Activated naive CD8-positive, alpha-beta T cell treated with anti-CD3 and anti-CD28 coated beads, Interleukin-2, amount 50 U/mL, for 24 hours (primary cell): ENCODE results near the gene PRDM15.

Experiments used
- ATAC-seq: fragments of 150-1000 bp; cut with Tn5 transposase; one replicate; pipeline ENCODE4 v1.10.0; 2021
- DNase-seq: peaks from one replicate; pipeline ENCODE4 v3.0.0; 2021
- H3K27ac Mint-ChIP-seq: one replicate; pipeline ENCODE4 v1.8.0; 2021; ENCODE audit warnings: mild to moderate bottlenecking, mixed read lengths
- H3K27me3 Mint-ChIP-seq: one replicate; pipeline ENCODE4 v1.8.0; 2021; ENCODE audit warnings: mixed read lengths
- H3K36me3 Mint-ChIP-seq: one replicate; pipeline ENCODE4 v1.8.0; 2021; ENCODE audit warnings: low read depth, mixed read lengths
- H3K4me1 Mint-ChIP-seq: one replicate; pipeline ENCODE4 v1.8.0; 2021; ENCODE audit warnings: mixed read lengths
- H3K4me3 Mint-ChIP-seq: one replicate; pipeline ENCODE4 v1.8.0; 2021; ENCODE audit warnings: mild to moderate bottlenecking, moderate library complexity, mixed read lengths
- H3K9me3 Mint-ChIP-seq: one replicate; pipeline ENCODE4 v1.8.0; 2021; ENCODE audit warnings: mixed read lengths

The PRDM15 gene

GRCh38 chr21:41836166-41837015, 42.8 kb downstream of the PRDM15 start:
- H3K4me1 Mint-ChIP-seq: no peaks in the 10 kb centered on the region
- ATAC-seq (no peak), DNase-seq (no peak)
- H3K27ac Mint-ChIP-seq: no peak overlapping the region
- H3K36me3 Mint-ChIP-seq: peaks cover 36% of the 10 kb centered on the region
- H3K4me3 Mint-ChIP-seq: no peak overlapping the region
- H3K9me3 Mint-ChIP-seq: peaks cover 4% of the 10 kb centered on the region
- H3K27me3 Mint-ChIP-seq: no peaks in the 10 kb centered on the region

- H3K4me1 Mint-ChIP-seq: no peaks in the 10 kb centered on the region
- H3K27me3 Mint-ChIP-seq: no peaks in the 10 kb centered on the region
- H3K9me3 Mint-ChIP-seq: no peaks in the 10 kb centered on the region
- H3K4me3 Mint-ChIP-seq: no peak overlapping the region
- H3K36me3 Mint-ChIP-seq: peaks cover 30% of the 10 kb centered on the region
- ATAC-seq (no peak), DNase-seq (no peak)
- no peak overlapping the region for H3K27ac Mint-ChIP-seq
Observed at GRCh38 chr21:41835711-41836154, 43.4 kb downstream of the PRDM15 start.

- Mint-ChIP-seq H3K4me3 (no peak overlapping the region), H3K4me1 (no peaks in the 10 kb centered on the region), H3K9me3 (no peaks in the 10 kb centered on the region), H3K27ac (no peak overlapping the region), H3K36me3 (peaks cover 26% of the 10 kb centered on the region), H3K27me3 (no peaks in the 10 kb centered on the region)
- no peak for ATAC-seq
- no peak for DNase-seq
Observed at GRCh38 chr21:41834926-41835663, 44.0 kb downstream of the PRDM15 start.

GRCh38 chr21:41834252-41834925, 44.8 kb downstream of the PRDM15 start:
- H3K27me3 Mint-ChIP-seq: no peaks in the 10 kb centered on the region
- no peak for DNase-seq
- peaks cover 26% of the 10 kb centered on the region for H3K36me3 Mint-ChIP-seq
- no peaks in the 10 kb centered on the region for H3K9me3 Mint-ChIP-seq
- no peak overlapping the region for H3K4me3 Mint-ChIP-seq
- no peak for ATAC-seq
- H3K27ac Mint-ChIP-seq: no peak overlapping the region
- H3K4me1 Mint-ChIP-seq: no peaks in the 10 kb centered on the region

GRCh38 chr21:41833497-41834115, 45.5 kb downstream of the PRDM15 start:
- no peak overlapping the region for H3K4me3 Mint-ChIP-seq
- H3K27ac Mint-ChIP-seq: no peak overlapping the region
- no peak for ATAC-seq
- H3K9me3 Mint-ChIP-seq: no peaks in the 10 kb centered on the region
- no peaks in the 10 kb centered on the region for H3K4me1 Mint-ChIP-seq
- DNase-seq: no peak
- no peaks in the 10 kb centered on the region for H3K27me3 Mint-ChIP-seq
- peaks cover 26% of the 10 kb centered on the region for H3K36me3 Mint-ChIP-seq

GRCh38 chr21:41832596-41833496, 46.3 kb downstream of the PRDM15 start:
- Mint-ChIP-seq H3K4me3 (no peak overlapping the region), H3K4me1 (no peaks in the 10 kb centered on the region), H3K27ac (no peak overlapping the region), H3K36me3 (peaks cover 21% of the 10 kb centered on the region), H3K27me3 (no peaks in the 10 kb centered on the region), H3K9me3 (no peaks in the 10 kb centered on the region)
- ATAC-seq (no peak), DNase-seq (no peak)

GRCh38 chr21:41831866-41832595, 47.1 kb downstream of the PRDM15 start:
- Mint-ChIP-seq H3K4me1 (no peaks in the 10 kb centered on the region), H3K27me3 (no peaks in the 10 kb centered on the region), H3K4me3 (no peak overlapping the region), H3K27ac (peak overlapping the region; percentile 21), H3K9me3 (no peaks in the 10 kb centered on the region), H3K36me3 (peaks cover 17% of the 10 kb centered on the region)
- DNase-seq (no peak), ATAC-seq (no peak)

- no peak for ATAC-seq
- DNase-seq: no peak
Observed at GRCh38 chr21:41831453-41831831, 47.7 kb downstream of the PRDM15 start.

GRCh38 chr21:41830764-41831452, 48.2 kb downstream of the PRDM15 start:
- Mint-ChIP-seq H3K27ac (no peak overlapping the region), H3K4me3 (no peak overlapping the region), H3K27me3 (no peaks in the 10 kb centered on the region)

More at GRCh38 chr21:41831453-41831831, 47.7 kb downstream of the PRDM15 start:
- Mint-ChIP-seq H3K9me3 (no peaks in the 10 kb centered on the region), H3K4me3 (no peak overlapping the region), H3K36me3 (peaks cover 13% of the 10 kb centered on the region), H3K27me3 (no peaks in the 10 kb centered on the region), H3K4me1 (no peaks in the 10 kb centered on the region), H3K27ac (no peak overlapping the region)

GRCh38 chr21:41830145-41830707, 48.9 kb downstream of the PRDM15 start:
- Mint-ChIP-seq H3K27ac (no peak overlapping the region), H3K36me3 (peaks cover 11% of the 10 kb centered on the region), H3K4me1 (no peaks in the 10 kb centered on the region), H3K9me3 (no peaks in the 10 kb centered on the region), H3K4me3 (no peak overlapping the region), H3K27me3 (no peaks in the 10 kb centered on the region)
- DNase-seq (no peak), ATAC-seq (no peak)

More at GRCh38 chr21:41830764-41831452, 48.2 kb downstream of the PRDM15 start:
- DNase-seq (no peak), ATAC-seq (peak; percentile 26)
- Mint-ChIP-seq H3K9me3 (no peaks in the 10 kb centered on the region), H3K4me1 (no peaks in the 10 kb centered on the region), H3K36me3 (peaks cover 9% of the 10 kb centered on the region)

GRCh38 chr21:41828884-41829360, 50.2 kb downstream of the PRDM15 start:
- Mint-ChIP-seq H3K27me3 (no peaks in the 10 kb centered on the region), H3K4me3 (no peak overlapping the region), H3K4me1 (no peaks in the 10 kb centered on the region), H3K9me3 (no peaks in the 10 kb centered on the region), H3K27ac (no peak overlapping the region), H3K36me3 (peaks cover 12% of the 10 kb centered on the region)
- ATAC-seq: no peak
- no peak for DNase-seq
